GM12878 (cell line): ENCODE data around the gene POFUT1.

ENCODE experiments used
- CEBPB ChIP-seq, 2 experiments: fragments of 150-350 bp in 1 of 2; IDR thresholded peaks; 2 replicates each; pipeline ENCODE4 v1.6.1; 2012 to 2014; ENCODE audit warnings: low read depth in 2 of 2, low read length in 2 of 2, borderline replicate concordance in 1 of 2, inconsistent platforms in 1 of 2
- CREM ChIP-seq: IDR thresholded peaks from 2 replicates; pipeline ENCODE4 v1.6.1; 2014; ENCODE audit warnings: antibody characterized with exemption, low read depth
- HCFC1 ChIP-seq: fragments of 150-350 bp; IDR thresholded peaks from 2 replicates; pipeline ENCODE4 v1.6.1; 2014; ENCODE audit warnings: low read length
- HDAC2 ChIP-seq: fragments of 200-600 bp; sonication (generic); IDR thresholded peaks from 2 replicates; pipeline ENCODE4 v1.6.1; 2017
- POLR2A ChIP-seq: IDR thresholded peaks from 2 replicates; pipeline ENCODE4 v1.6.1; 2011; ENCODE audit warnings: low read depth, mild to moderate bottlenecking, low read length
- POLR2AphosphoS5 ChIP-seq: IDR thresholded peaks from 2 replicates; pipeline ENCODE4 v1.6.1; 2011; ENCODE audit warnings: mild to moderate bottlenecking, low read length, inconsistent platforms
- SRF ChIP-seq, 2 experiments: IDR thresholded peaks; 2 replicates each; pipeline ENCODE4 v1.6.1; 2011; ENCODE audit warnings: low read depth in 2 of 2, low read length in 2 of 2, mild to moderate bottlenecking in 1 of 2, moderate library complexity in 1 of 2
- YY1 ChIP-seq: IDR thresholded peaks from 2 replicates; pipeline ENCODE4 v1.6.1; 2011; ENCODE audit warnings: low read depth, mild to moderate bottlenecking, low read length
- TF ChIP-seq, protein P1 (sequence below), 3 experiments: IDR thresholded peaks in 2 of 3; conservative IDR thresholded peaks in 1 of 3; 2 replicates each; pipeline ENCODE4 v1.5.1; 2011; ENCODE audit warnings: low read depth in 3 of 3, low read length in 3 of 3, mild to moderate bottlenecking in 3 of 3, control low read depth in 2 of 3, moderate library complexity in 2 of 3, inconsistent platforms in 1 of 3, mixed read lengths in 1 of 3; ENCODE audit not compliant: control insufficient read depth in 2 of 3, insufficient read depth in 1 of 3; ENCODE audit errors: extremely low read depth in 1 of 3
- TF ChIP-seq, protein P2 (sequence below): fragments of 450-650 bp; IDR thresholded peaks from 2 replicates; pipeline ENCODE4 v1.6.1; 2017; ENCODE audit warnings: mild to moderate bottlenecking
- TF ChIP-seq, protein P3 (sequence below): IDR thresholded peaks from 2 replicates; pipeline ENCODE4 v1.6.1; 2011; ENCODE audit warnings: borderline replicate concordance, low read depth, mild to moderate bottlenecking, moderate library complexity, mixed read lengths, low read length; ENCODE audit not compliant: insufficient read depth; ENCODE audit errors: extremely low read length

DNA sequence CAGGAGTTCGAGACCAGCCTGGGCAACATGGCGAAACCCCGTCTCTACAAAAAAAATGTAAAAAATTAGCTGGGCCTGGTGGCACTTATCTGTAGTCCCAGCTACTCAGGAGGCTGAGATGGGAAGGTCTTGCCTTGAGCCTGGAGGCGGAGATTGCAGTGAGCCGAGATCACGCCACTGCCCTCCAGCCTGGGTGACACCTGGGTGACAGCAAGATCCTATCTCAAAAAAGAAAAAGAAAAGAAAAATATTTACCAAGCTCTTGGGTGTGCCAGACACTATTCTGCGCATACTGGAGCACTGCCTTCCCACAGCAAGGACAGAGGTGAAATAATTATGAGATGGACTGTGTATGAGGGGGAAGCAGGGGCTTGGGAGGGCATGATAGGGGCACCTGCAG lies 19.6 kb downstream of the POFUT1 start:
- TF ChIP-seq POLR2AphosphoS5: no peak
- TF ChIP-seq, protein P1, sequence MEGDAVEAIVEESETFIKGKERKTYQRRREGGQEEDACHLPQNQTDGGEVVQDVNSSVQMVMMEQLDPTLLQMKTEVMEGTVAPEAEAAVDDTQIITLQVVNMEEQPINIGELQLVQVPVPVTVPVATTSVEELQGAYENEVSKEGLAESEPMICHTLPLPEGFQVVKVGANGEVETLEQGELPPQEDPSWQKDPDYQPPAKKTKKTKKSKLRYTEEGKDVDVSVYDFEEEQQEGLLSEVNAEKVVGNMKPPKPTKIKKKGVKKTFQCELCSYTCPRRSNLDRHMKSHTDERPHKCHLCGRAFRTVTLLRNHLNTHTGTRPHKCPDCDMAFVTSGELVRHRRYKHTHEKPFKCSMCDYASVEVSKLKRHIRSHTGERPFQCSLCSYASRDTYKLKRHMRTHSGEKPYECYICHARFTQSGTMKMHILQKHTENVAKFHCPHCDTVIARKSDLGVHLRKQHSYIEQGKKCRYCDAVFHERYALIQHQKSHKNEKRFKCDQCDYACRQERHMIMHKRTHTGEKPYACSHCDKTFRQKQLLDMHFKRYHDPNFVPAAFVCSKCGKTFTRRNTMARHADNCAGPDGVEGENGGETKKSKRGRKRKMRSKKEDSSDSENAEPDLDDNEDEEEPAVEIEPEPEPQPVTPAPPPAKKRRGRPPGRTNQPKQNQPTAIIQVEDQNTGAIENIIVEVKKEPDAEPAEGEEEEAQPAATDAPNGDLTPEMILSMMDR (IDR thresholded peaks at IDR 0.05 in 2 of 3, conservative IDR thresholded peaks at IDR 0.05 in 1 of 3; ENCODE audit: control insufficient read depth in 2 of 3, extremely low read depth in 1 of 3, insufficient read depth in 1 of 3, low read depth in 3 of 3, low read length in 3 of 3): no peak
- no peak for TF ChIP-seq SRF (IDR thresholded peaks at IDR 0.05; ENCODE audit: low read depth in 2 of 2, low read length in 2 of 2)
- TF ChIP-seq, protein P2, sequence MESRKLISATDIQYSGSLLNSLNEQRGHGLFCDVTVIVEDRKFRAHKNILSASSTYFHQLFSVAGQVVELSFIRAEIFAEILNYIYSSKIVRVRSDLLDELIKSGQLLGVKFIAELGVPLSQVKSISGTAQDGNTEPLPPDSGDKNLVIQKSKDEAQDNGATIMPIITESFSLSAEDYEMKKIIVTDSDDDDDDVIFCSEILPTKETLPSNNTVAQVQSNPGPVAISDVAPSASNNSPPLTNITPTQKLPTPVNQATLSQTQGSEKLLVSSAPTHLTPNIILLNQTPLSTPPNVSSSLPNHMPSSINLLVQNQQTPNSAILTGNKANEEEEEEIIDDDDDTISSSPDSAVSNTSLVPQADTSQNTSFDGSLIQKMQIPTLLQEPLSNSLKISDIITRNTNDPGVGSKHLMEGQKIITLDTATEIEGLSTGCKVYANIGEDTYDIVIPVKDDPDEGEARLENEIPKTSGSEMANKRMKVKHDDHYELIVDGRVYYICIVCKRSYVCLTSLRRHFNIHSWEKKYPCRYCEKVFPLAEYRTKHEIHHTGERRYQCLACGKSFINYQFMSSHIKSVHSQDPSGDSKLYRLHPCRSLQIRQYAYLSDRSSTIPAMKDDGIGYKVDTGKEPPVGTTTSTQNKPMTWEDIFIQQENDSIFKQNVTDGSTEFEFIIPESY: no peak
- TF ChIP-seq HDAC2: no peak
- TF ChIP-seq CREM: no peak
- no peak for TF ChIP-seq YY1
- no peak for TF ChIP-seq HCFC1
- TF ChIP-seq POLR2A: no peak
- TF ChIP-seq, protein P3, sequence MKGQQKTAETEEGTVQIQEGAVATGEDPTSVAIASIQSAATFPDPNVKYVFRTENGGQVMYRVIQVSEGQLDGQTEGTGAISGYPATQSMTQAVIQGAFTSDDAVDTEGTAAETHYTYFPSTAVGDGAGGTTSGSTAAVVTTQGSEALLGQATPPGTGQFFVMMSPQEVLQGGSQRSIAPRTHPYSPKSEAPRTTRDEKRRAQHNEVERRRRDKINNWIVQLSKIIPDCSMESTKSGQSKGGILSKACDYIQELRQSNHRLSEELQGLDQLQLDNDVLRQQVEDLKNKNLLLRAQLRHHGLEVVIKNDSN: no peak
- no peak for TF ChIP-seq CEBPB (IDR thresholded peaks at IDR 0.05; ENCODE audit: borderline replicate concordance in 1 of 2, low read depth in 2 of 2, low read length in 2 of 2)
